Measurements from ENCODE around the gene PIGH.
"Not testable (repeated sequence)": the region's sequence is repeated elsewhere in the genome, so short reads cannot be mapped to it uniquely, and the experiment has no call there.

Gene PIGH

DNA sequence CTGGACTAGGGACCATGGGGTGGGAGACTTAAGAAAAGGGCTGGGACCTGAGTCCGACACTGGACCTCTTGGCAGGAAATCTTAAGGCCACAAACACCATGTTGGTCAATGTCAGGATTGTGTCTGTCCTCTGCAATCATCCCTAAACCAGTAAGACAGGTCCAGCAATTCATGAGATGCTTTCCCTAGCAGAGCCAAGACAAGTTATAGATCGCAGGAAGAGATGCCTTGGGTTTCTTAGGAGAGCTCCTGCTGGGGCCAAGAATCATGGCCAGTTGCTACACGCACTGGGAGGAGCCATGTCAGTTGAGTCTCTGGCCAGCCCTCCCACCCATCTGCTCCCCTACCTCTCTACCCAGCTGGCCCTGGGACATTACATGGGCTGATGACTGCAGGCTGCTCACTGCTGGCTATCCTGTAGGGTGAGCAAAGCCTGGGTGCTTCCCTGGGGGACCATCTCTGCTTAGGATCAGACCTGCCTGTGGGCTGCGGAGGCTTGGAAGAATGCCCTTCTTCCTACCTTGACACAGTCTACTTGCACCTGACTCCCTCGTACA lies 52.8 kb downstream of the PIGH start:
- in situ Hi-C loops (cut with HindIII; ENCODE audit: low pct_ligation_motif_present, low sequenced_read_pairs) = no loop called here
- no peaks in the 10 kb centered on the region for H3K36me3 ChIP-seq (replicated peaks)
- no peak overlapping the region for H3K4me3 ChIP-seq (ENCODE audit: low read depth, low read length)
- no peaks in the 10 kb centered on the region for H3K27me3 ChIP-seq (replicated peaks)
- DNase-seq = no peak
- H3K27ac ChIP-seq = no peak overlapping the region
- TF ChIP-seq, protein P1, sequence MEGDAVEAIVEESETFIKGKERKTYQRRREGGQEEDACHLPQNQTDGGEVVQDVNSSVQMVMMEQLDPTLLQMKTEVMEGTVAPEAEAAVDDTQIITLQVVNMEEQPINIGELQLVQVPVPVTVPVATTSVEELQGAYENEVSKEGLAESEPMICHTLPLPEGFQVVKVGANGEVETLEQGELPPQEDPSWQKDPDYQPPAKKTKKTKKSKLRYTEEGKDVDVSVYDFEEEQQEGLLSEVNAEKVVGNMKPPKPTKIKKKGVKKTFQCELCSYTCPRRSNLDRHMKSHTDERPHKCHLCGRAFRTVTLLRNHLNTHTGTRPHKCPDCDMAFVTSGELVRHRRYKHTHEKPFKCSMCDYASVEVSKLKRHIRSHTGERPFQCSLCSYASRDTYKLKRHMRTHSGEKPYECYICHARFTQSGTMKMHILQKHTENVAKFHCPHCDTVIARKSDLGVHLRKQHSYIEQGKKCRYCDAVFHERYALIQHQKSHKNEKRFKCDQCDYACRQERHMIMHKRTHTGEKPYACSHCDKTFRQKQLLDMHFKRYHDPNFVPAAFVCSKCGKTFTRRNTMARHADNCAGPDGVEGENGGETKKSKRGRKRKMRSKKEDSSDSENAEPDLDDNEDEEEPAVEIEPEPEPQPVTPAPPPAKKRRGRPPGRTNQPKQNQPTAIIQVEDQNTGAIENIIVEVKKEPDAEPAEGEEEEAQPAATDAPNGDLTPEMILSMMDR (IDR thresholded peaks at IDR 0.05; ENCODE audit: low read depth, low read length, missing control alignments) = no peak

DNA sequence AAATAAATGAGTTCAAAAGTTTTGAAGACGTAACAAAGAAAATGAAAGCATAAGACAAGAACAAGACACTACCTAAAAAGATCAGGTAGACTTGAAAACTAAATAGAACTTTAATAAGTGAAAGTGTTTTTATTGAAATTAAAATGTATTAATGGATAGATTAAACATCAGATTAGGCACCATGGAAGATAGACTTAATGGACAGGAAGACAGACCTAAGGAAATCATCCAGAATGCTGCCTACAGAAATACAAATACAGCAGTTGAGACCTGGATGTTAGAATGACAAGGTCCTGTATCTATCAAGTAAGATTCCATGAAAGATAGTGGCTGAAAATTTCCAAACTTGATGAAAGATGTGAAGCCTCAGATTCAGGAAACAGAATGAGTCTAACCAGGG lies 55.5 kb downstream of the PIGH start:
- no peak for DNase-seq
- TF ChIP-seq, protein P1 (IDR thresholded peaks at IDR 0.05; ENCODE audit: low read depth, low read length, missing control alignments) = no peak
- no peak overlapping the region for H3K27ac ChIP-seq
- no peak overlapping the region for H3K4me3 ChIP-seq (ENCODE audit: low read depth, low read length)
- H3K27me3 ChIP-seq (replicated peaks) = no peaks in the 10 kb centered on the region
- in situ Hi-C loops (cut with HindIII; ENCODE audit: low pct_ligation_motif_present, low sequenced_read_pairs) = no loop called here
- H3K36me3 ChIP-seq (replicated peaks) = no peaks in the 10 kb centered on the region

DNA sequence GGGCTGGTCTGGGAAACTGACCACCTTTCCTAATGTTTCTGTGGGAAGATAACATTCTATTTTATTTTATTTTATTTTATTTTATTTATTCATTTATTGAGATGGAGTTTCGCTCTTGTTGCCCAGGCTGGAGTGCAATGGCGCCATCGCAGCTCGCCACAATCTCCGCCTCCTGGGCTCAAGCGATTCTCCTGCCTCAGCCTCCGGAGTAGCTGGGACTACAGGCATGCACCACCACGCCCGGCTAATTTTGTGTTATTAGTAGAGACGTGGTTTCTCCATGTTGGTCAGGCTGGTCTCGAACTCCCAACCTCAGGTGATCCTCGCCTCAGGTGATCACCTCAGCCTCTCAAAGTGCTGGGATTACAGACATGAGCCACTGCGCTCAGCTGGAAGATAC lies 57.4 kb downstream of the PIGH start:
- H3K27ac ChIP-seq; DNase-seq; in situ Hi-C loops (cut with HindIII; ENCODE audit: low pct_ligation_motif_present, low sequenced_read_pairs); H3K36me3 ChIP-seq (replicated peaks); H3K4me3 ChIP-seq (ENCODE audit: low read depth, low read length); H3K27me3 ChIP-seq (replicated peaks): not testable (repeated sequence)

DNA sequence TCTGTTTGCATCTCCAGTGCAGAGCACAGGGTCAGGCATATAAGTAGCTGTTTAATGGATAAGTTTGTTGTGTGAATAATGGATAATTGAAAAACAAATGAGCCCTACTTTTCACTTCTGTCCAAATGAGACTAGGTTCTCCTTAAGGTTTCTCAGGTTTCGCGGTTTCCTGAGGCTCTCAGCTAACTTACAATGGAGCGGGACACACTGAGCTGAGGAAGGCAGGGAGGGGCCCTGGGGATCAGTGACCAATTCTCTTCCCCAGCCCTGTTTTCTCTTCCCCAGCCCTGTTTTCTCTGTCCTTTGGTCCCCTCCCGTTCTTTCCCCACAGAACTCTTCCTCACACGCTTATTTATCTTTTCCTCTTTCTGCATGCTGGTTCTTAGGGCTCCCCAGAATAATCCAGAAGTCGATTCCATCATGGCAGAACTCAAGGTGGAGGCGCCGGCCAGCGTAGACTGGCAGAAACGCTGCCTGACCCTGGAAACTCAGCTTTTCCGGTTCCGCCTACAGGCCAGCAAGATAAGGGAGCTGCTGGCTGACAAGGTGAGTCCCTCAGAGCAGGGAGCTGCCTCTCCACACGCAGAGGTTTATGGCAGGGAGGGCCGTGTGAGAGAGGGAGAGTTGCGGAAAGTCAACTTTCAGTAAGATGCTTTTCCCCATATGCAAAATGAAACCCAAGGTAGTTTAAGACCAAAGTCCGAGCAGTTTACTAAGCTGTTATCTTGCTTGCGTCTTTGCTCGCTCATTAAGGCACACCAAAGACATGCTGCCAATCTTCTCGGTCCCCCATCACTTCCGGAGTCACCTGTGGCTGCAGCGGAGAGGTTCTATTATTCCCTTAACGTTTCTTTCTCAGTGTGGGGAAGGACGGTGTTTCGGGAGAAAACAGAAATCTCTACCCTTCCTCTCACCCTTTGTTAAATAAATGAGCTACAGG lies 58.4 kb downstream of the PIGH start:
- Histone ChIP-seq H3K4me3 (ENCODE audit: low read depth, low read length) (no peak overlapping the region), H3K27me3 (replicated peaks) (no peaks in the 10 kb centered on the region), H3K36me3 (replicated peaks) (no peaks in the 10 kb centered on the region), H3K27ac (no peak overlapping the region)
- TF ChIP-seq, protein P1 (IDR thresholded peaks at IDR 0.05; ENCODE audit: low read depth, low read length, missing control alignments) = no peak
- in situ Hi-C loops (cut with HindIII; ENCODE audit: low pct_ligation_motif_present, low sequenced_read_pairs) = no loop called here
- DNase-seq = no peak

Data from brain microvascular endothelial cell (primary cell).